Ishikawa (cell line): ENCODE data around the gene OR6P1.

Source experiments
- CEBPB ChIP-seq: IDR thresholded peaks from 2 replicates; pipeline ENCODE4 v1.6.1; 2012
- CREB1 ChIP-seq: IDR thresholded peaks from 2 replicates; pipeline ENCODE4 v1.6.1; 2012; ENCODE audit warnings: low read depth
- EGR1 ChIP-seq: IDR thresholded peaks from 2 replicates; pipeline ENCODE4 v1.6.1; 2012
- EP300 ChIP-seq: IDR thresholded peaks from 2 replicates; pipeline ENCODE4 v1.6.1; 2012; ENCODE audit warnings: borderline replicate concordance
- FOXM1 ChIP-seq: IDR thresholded peaks from 2 replicates; pipeline ENCODE4 v1.6.1; 2012; ENCODE audit warnings: low read depth, borderline replicate concordance
- NFIC ChIP-seq: IDR thresholded peaks from 2 replicates; pipeline ENCODE4 v1.6.1; 2012
- RAD21 ChIP-seq: IDR thresholded peaks from 2 replicates; pipeline ENCODE4 v1.6.1; 2012; ENCODE audit warnings: low read depth
- TAF1 ChIP-seq: IDR thresholded peaks from 2 replicates; pipeline ENCODE4 v1.6.1; 2012; ENCODE audit warnings: low read depth, mild to moderate bottlenecking
- TCF12 ChIP-seq: IDR thresholded peaks from 2 replicates; pipeline ENCODE4 v1.6.1; 2012; ENCODE audit warnings: low read depth
- TEAD4 ChIP-seq: IDR thresholded peaks from 2 replicates; pipeline ENCODE4 v1.6.1; 2012
- USF1 ChIP-seq: IDR thresholded peaks from 2 replicates; pipeline ENCODE4 v1.6.1; 2012
- YY1 ChIP-seq: IDR thresholded peaks from 2 replicates; pipeline ENCODE4 v1.6.1; 2012; ENCODE audit warnings: low read depth
- ZBTB7A ChIP-seq: IDR thresholded peaks from 2 replicates; pipeline ENCODE4 v1.6.1; 2012; ENCODE audit warnings: low read depth
- TF ChIP-seq, protein P1 (sequence below): IDR thresholded peaks from 2 replicates; pipeline ENCODE4 v1.6.1; 2012; ENCODE audit warnings: low read depth, mild to moderate bottlenecking
- TF ChIP-seq, protein P2 (sequence below): IDR thresholded peaks from 2 replicates; pipeline ENCODE4 v1.6.1; 2012

OR6P1 gene

GRCh38 chr1:158559696-158560095 is 10.7 kb downstream of the OR6P1 start:
- no peak for TF ChIP-seq USF1
- no peak for TF ChIP-seq CREB1
- TF ChIP-seq, protein P1, sequence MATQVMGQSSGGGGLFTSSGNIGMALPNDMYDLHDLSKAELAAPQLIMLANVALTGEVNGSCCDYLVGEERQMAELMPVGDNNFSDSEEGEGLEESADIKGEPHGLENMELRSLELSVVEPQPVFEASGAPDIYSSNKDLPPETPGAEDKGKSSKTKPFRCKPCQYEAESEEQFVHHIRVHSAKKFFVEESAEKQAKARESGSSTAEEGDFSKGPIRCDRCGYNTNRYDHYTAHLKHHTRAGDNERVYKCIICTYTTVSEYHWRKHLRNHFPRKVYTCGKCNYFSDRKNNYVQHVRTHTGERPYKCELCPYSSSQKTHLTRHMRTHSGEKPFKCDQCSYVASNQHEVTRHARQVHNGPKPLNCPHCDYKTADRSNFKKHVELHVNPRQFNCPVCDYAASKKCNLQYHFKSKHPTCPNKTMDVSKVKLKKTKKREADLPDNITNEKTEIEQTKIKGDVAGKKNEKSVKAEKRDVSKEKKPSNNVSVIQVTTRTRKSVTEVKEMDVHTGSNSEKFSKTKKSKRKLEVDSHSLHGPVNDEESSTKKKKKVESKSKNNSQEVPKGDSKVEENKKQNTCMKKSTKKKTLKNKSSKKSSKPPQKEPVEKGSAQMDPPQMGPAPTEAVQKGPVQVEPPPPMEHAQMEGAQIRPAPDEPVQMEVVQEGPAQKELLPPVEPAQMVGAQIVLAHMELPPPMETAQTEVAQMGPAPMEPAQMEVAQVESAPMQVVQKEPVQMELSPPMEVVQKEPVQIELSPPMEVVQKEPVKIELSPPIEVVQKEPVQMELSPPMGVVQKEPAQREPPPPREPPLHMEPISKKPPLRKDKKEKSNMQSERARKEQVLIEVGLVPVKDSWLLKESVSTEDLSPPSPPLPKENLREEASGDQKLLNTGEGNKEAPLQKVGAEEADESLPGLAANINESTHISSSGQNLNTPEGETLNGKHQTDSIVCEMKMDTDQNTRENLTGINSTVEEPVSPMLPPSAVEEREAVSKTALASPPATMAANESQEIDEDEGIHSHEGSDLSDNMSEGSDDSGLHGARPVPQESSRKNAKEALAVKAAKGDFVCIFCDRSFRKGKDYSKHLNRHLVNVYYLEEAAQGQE: no peak

- no peak for TF ChIP-seq CREB1
- no peak for TF ChIP-seq FOXM1
- no peak for TF ChIP-seq YY1
- TF ChIP-seq, protein P2, sequence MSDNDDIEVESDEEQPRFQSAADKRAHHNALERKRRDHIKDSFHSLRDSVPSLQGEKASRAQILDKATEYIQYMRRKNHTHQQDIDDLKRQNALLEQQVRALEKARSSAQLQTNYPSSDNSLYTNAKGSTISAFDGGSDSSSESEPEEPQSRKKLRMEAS: no peak
- no peak for TF ChIP-seq ZBTB7A
- no peak for TF ChIP-seq TCF12
- TF ChIP-seq RAD21: no peak
- TF ChIP-seq EGR1: no peak
- TF ChIP-seq, protein P1: no peak
- TF ChIP-seq NFIC: no peak
- TF ChIP-seq CEBPB: no peak
- no peak for TF ChIP-seq TAF1
Observed at GRCh38 chr1:158554352-158554751, 16.0 kb downstream of the OR6P1 start, which contains the start of gene OR6Y1. Gene OR6Y1 (minus strand): TSS chr1:158554405. CDS start chr1:158548105, 6,300 bp downstream.

DNA sequence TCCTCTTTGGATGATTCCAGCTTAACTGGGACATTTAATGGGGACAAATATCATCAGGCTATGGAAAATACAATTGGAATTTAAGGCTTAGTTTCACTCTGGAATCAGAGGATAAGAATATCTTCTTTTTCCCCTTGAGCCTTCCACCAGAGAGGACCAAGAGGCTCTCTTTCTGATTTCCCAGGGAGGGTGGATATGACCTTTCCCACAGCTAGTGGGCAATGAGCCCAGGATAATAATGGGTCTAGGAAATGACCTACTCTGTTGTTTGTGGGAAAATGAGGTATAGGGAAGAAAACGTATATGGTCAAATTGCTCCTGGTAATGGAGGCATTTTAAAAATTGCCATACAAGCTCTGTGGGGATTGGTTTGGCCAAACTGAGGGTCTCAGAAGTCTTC is 18.1 kb downstream of the OR6P1 start:
- TF ChIP-seq USF1: no peak
- no peak for TF ChIP-seq EGR1
- TF ChIP-seq NFIC: no peak
- TF ChIP-seq, protein P2: no peak
- no peak for TF ChIP-seq YY1
- no peak for TF ChIP-seq CREB1
- no peak for TF ChIP-seq EP300
- TF ChIP-seq, protein P1: no peak
- TF ChIP-seq TAF1: no peak
- TF ChIP-seq ZBTB7A: no peak
- no peak for TF ChIP-seq CEBPB
- TF ChIP-seq FOXM1: no peak
- no peak for TF ChIP-seq TEAD4
- TF ChIP-seq TCF12: no peak
- no peak for TF ChIP-seq RAD21

DNA sequence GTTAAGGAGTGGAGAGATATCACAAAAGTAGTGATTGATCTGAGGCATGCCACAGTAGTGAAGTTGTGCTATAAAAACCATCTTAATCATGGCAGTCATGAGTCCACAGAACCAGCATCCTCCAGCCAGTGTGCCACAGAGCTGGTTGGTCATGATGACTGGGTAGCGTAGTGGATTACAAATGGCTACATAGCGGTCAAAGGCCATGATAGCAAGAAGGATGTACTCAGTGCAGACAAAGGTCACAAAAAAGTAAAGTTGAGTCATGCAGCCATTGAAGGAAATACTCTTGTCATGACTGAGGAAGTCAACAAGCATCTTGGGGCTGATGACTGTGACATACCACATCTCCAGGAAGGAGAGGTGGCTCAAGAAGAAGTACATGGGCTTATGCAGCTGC is 22.8 kb downstream of the OR6P1 start:
- TF ChIP-seq NFIC (no peak), EGR1 (no peak), TCF12 (no peak), ZBTB7A (no peak), CREB1 (no peak), YY1 (no peak), USF1 (no peak), TAF1 (no peak), TEAD4 (no peak), FOXM1 (no peak), EP300 (no peak), CEBPB (no peak)
- TF ChIP-seq, protein P1: no peak
- TF ChIP-seq, protein P2: no peak
